GM06990 (cell line): ENCODE results near the gene HNRNPA0.

ENCODE experiments used
- DNase-seq: peaks from one replicate; pipeline ENCODE4 v3.0.0-alpha.2; 2011; ENCODE audit not compliant: insufficient read length; ENCODE audit errors: extremely low read depth
- H3K27me3 ChIP-seq: replicated peaks from 2 replicates; pipeline ENCODE4 v1.6.0; 2011; ENCODE audit warnings: low read length; ENCODE audit not compliant: control insufficient read depth, insufficient read depth
- H3K36me3 ChIP-seq: 2 replicates; pipeline ENCODE4 v1.5.1; 2011; ENCODE audit warnings: low read length; ENCODE audit not compliant: control insufficient read depth, insufficient read depth
- H3K4me3 ChIP-seq: replicated peaks from 2 replicates; pipeline ENCODE4 v1.5.1; 2011; ENCODE audit warnings: low read depth, mild to moderate bottlenecking, control low read depth, low read length
- TF ChIP-seq, protein P1 (sequence below): IDR thresholded peaks from 2 replicates; pipeline ENCODE4 v1.5.1; 2011; ENCODE audit warnings: low read length, control low read depth, mild to moderate bottlenecking, inconsistent platforms; ENCODE audit not compliant: insufficient read depth, poor library complexity, severe bottlenecking

Gene HNRNPA0

DNA sequence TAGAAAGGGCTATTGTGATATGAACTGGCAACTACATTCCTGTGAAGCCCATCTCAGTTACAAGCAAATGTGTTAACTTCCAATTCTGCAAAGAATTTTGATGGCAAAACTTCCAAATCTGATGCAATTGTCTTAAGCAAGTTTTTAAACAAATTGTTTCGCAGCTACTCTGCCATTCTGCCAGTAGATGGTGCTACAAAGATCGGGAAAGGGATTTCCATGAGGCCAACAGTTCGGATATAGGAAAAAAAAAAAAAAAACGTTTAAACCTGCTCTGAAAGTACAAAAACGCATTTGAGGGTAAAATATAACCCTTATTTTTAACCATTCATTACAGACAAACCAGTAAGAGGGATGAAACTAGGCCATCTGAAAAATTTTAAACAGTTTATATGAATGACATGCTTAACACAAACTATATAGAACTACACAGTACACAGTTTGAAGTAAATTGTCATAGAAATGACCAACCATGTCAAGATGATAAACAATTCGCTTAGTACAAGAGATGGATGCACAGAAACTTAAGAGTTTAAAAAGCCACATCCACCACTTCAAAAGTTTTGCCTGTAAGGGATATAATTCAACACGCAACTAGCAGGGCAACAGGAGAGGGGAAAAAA lies 2.2 kb downstream of the HNRNPA0 start:
- no peaks in the 10 kb centered on the region; the same call in 1 of the 2 replicates for H3K36me3 ChIP-seq
- TF ChIP-seq, protein P1, sequence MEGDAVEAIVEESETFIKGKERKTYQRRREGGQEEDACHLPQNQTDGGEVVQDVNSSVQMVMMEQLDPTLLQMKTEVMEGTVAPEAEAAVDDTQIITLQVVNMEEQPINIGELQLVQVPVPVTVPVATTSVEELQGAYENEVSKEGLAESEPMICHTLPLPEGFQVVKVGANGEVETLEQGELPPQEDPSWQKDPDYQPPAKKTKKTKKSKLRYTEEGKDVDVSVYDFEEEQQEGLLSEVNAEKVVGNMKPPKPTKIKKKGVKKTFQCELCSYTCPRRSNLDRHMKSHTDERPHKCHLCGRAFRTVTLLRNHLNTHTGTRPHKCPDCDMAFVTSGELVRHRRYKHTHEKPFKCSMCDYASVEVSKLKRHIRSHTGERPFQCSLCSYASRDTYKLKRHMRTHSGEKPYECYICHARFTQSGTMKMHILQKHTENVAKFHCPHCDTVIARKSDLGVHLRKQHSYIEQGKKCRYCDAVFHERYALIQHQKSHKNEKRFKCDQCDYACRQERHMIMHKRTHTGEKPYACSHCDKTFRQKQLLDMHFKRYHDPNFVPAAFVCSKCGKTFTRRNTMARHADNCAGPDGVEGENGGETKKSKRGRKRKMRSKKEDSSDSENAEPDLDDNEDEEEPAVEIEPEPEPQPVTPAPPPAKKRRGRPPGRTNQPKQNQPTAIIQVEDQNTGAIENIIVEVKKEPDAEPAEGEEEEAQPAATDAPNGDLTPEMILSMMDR: peak; percentile 80
- H3K27me3 ChIP-seq: no peaks in the 10 kb centered on the region
- DNase-seq: no peak
- H3K4me3 ChIP-seq: peak overlapping the region; percentile 74

DNA sequence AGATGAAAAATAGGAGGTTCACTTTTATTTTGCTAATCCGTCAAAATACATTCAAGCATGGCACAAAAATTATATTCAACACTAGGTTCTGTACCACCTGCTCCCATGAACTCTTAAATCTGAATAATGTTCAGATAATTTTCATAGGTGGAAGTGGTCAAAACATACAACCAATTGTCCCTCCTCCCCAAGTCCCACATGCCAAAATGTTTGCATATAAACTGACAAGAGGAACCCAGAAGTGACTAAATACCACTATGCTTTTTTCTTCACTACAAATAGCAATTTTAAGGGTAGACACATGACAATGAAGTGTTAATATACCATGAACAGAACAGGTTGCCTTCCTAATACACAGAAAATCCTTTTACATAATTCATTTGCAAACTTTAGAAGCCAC lies 3.7 kb downstream of the HNRNPA0 start:
- H3K27me3 ChIP-seq: no peaks in the 10 kb centered on the region
- TF ChIP-seq, protein P1: no peak
- H3K36me3 ChIP-seq: no peaks in the 10 kb centered on the region; the same call in 1 of the 2 replicates
- DNase-seq: no peak
- H3K4me3 ChIP-seq: no peak overlapping the region

GRCh38 chr5:137747848-137748247 lies 6.3 kb downstream of the HNRNPA0 start:
- Histone ChIP-seq H3K27me3 (no peaks in the 10 kb centered on the region), H3K36me3 (no peaks in the 10 kb centered on the region; the same call in 1 of the 2 replicates), H3K4me3 (no peak overlapping the region)
- no peak for DNase-seq
- TF ChIP-seq, protein P1: no peak

DNA sequence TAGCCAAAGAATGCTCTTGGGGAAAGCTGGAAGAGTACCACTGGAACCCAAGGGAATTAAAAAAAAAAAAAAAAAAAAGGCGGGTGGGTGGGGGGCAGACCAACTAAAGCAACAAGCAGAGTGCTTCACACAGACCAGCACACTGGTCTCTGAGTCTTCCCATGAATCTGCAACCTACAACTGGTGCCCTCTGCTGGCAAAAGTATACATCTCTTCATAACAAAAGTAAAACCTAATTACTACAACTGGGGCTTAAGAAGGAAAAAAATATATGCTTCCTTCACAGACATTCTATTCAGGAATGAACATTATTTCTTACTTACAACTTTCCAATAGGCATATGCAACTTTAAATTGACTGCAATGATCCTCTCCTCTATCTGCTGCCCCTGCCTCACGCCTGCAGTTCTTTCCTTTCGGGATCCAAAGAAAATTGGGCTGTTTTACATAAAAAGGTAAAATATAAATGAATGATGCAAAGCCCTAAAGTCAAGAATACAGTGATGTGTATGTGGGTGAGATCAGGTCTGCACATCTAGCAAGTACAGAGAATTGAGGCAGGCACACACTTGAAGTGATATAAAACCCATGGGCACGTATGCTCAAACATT lies 11.0 kb downstream of the HNRNPA0 start:
- Histone ChIP-seq H3K27me3 (no peaks in the 10 kb centered on the region), H3K4me3 (no peak overlapping the region), H3K36me3 (no peaks in the 10 kb centered on the region)
- DNase-seq: no peak
- TF ChIP-seq, protein P1: peak; percentile 65

GRCh38 chr5:137741718-137742117 lies 12.4 kb downstream of the HNRNPA0 start:
- Histone ChIP-seq H3K27me3 (no peaks in the 10 kb centered on the region), H3K4me3 (no peak overlapping the region), H3K36me3 (no peaks in the 10 kb centered on the region)
- DNase-seq: no peak
- TF ChIP-seq, protein P1: no peak
